ENCODE results near the gene MORC3.

MORC3 gene

DNA sequence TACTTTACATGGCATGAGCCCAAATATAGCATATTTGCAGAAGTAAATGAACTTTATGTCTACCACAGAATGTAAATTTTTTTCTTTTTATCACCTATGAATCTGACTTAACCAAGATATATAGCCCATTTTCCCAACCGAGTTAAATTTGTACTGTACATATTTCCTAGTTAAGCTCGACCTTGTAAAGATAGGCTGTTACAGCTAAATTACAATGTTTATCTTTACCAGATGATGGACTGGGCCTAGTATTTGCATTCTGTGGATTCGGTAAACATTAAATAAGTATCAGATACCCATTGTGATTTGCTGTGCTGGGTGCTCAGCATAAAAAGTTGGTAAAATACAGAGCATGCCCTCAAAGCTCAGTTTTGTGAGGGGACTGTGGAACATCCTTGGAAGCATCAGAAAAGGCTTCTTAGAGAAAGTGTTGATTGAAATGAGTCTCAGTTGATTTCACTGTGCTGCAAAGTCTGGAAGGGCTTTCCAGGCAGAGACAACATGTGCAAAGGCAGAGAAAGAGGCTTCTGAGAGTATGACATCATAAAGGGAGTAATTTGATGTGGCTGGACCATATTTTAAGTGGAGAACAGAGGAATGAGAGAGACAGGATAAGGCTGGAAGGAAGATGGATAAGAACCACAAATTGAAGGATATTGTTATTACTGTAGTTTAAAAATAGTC lies 27.4 kb downstream of the MORC3 start:
- Histone ChIP-seq H3K9me3 (ENCODE audit: control insufficient read depth, insufficient read depth, low read length) (no peaks in the 10 kb centered on the region), H3K79me2 (ENCODE audit: control insufficient read depth, low read length) (no peaks in the 10 kb centered on the region), H4K20me1 (ENCODE audit: control insufficient read depth, insufficient read depth, low read depth, low read length) (no peaks in the 10 kb centered on the region), H3K27me3 (ENCODE audit: control insufficient read depth, low read length) (no peaks in the 10 kb centered on the region), H3K9me2 (replicated peaks; ENCODE audit: control insufficient read depth, low read length) (no peaks in the 10 kb centered on the region), H3K27ac (ENCODE audit: low read depth, low read length) (no peak overlapping the region), H3F3A (ENCODE audit: control insufficient read depth, insufficient read depth) (no peaks in the 10 kb centered on the region), H3K4me3 (ENCODE audit: low read length) (no peak overlapping the region), H3K36me3 (ENCODE audit: control insufficient read depth, low read length) (peaks cover 50% of the 10 kb centered on the region), H3K4me1 (ENCODE audit: control insufficient read depth, low read length) (no peaks in the 10 kb centered on the region), H3K4me2 (ENCODE audit: low read length) (no peak overlapping the region)
- TF ChIP-seq EZH2phosphoT487 (IDR thresholded peaks at IDR 0.05; ENCODE audit: borderline replicate concordance, low read length): no peak
- TF ChIP-seq, protein P1, sequence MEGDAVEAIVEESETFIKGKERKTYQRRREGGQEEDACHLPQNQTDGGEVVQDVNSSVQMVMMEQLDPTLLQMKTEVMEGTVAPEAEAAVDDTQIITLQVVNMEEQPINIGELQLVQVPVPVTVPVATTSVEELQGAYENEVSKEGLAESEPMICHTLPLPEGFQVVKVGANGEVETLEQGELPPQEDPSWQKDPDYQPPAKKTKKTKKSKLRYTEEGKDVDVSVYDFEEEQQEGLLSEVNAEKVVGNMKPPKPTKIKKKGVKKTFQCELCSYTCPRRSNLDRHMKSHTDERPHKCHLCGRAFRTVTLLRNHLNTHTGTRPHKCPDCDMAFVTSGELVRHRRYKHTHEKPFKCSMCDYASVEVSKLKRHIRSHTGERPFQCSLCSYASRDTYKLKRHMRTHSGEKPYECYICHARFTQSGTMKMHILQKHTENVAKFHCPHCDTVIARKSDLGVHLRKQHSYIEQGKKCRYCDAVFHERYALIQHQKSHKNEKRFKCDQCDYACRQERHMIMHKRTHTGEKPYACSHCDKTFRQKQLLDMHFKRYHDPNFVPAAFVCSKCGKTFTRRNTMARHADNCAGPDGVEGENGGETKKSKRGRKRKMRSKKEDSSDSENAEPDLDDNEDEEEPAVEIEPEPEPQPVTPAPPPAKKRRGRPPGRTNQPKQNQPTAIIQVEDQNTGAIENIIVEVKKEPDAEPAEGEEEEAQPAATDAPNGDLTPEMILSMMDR (IDR thresholded peaks at IDR 0.05; ENCODE audit: low read depth, low read length, poor library complexity, severe bottlenecking): no peak

DNA sequence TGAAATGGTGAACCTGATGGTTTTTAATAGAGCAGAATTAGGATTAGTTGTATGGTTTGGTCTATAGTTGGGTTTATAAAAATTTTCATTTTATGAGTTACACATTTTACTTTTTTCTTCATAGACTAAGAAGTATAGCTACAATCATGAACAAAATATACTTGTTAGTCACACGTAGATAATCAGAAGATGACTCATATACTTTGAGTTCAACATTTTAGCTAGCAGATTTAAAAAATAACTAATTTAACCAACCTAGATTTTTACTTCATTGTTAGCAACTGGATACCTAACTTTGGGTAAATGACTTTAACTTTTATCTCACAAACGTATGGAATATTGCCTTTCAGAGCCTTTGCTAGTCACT lies 27.9 kb downstream of the MORC3 start:
- Histone ChIP-seq H3K4me1 (ENCODE audit: control insufficient read depth, low read length) (no peaks in the 10 kb centered on the region), H3K9me3 (ENCODE audit: control insufficient read depth, insufficient read depth, low read length) (no peaks in the 10 kb centered on the region), H3K36me3 (ENCODE audit: control insufficient read depth, low read length) (peaks cover 52% of the 10 kb centered on the region), H3F3A (ENCODE audit: control insufficient read depth, insufficient read depth) (no peaks in the 10 kb centered on the region), H3K79me2 (ENCODE audit: control insufficient read depth, low read length) (no peaks in the 10 kb centered on the region), H4K20me1 (ENCODE audit: control insufficient read depth, insufficient read depth, low read depth, low read length) (no peaks in the 10 kb centered on the region), H3K4me3 (ENCODE audit: low read length) (no peak overlapping the region), H3K4me2 (ENCODE audit: low read length) (no peak overlapping the region), H3K27ac (ENCODE audit: low read depth, low read length) (no peak overlapping the region), H3K9me2 (replicated peaks; ENCODE audit: control insufficient read depth, low read length) (no peaks in the 10 kb centered on the region), H3K27me3 (ENCODE audit: control insufficient read depth, low read length) (no peaks in the 10 kb centered on the region)
- TF ChIP-seq, protein P1 (IDR thresholded peaks at IDR 0.05; ENCODE audit: low read depth, low read length, poor library complexity, severe bottlenecking): no peak
- no peak for TF ChIP-seq EZH2phosphoT487 (IDR thresholded peaks at IDR 0.05; ENCODE audit: borderline replicate concordance, low read length)

DNA sequence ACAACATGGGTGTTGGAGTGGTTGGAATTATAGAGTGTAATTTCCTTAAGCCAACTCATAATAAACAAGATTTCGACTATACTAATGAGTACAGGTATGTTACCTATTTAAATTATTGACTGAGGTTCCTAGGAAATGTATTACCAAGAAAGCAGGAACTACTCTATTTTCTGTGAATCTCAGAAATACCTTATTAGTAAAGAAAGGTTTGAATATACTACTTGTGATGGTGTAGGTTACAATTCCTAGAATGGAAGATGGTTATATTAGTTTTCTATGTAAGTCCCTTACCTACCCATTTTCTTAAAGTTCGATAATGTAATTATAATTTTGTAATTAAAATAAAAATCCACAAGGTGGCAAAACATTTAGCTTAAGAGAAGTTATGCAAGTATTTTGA lies 29.3 kb downstream of the MORC3 start:
- Histone ChIP-seq H3K9me2 (replicated peaks; ENCODE audit: control insufficient read depth, low read length) (no peaks in the 10 kb centered on the region), H3K27ac (ENCODE audit: low read depth, low read length) (no peak overlapping the region), H3K4me2 (ENCODE audit: low read length) (no peak overlapping the region), H3K27me3 (ENCODE audit: control insufficient read depth, low read length) (no peaks in the 10 kb centered on the region), H4K20me1 (ENCODE audit: control insufficient read depth, insufficient read depth, low read depth, low read length) (no peaks in the 10 kb centered on the region), H3K4me1 (ENCODE audit: control insufficient read depth, low read length) (no peaks in the 10 kb centered on the region), H3K36me3 (ENCODE audit: control insufficient read depth, low read length) (peaks cover 49% of the 10 kb centered on the region), H3K4me3 (ENCODE audit: low read length) (no peak overlapping the region), H3K9me3 (ENCODE audit: control insufficient read depth, insufficient read depth, low read length) (no peaks in the 10 kb centered on the region), H3F3A (ENCODE audit: control insufficient read depth, insufficient read depth) (no peaks in the 10 kb centered on the region), H3K79me2 (ENCODE audit: control insufficient read depth, low read length) (no peaks in the 10 kb centered on the region)
- TF ChIP-seq EZH2phosphoT487 (IDR thresholded peaks at IDR 0.05; ENCODE audit: borderline replicate concordance, low read length): no peak
- TF ChIP-seq, protein P1 (IDR thresholded peaks at IDR 0.05; ENCODE audit: low read depth, low read length, poor library complexity, severe bottlenecking): no peak
